Measurements from ENCODE around the gene SCYL2. TPM values are rescaled to one million over a fixed set of nuclear protein-coding genes. Genes with fewer than 3 reads are reported as not detected.

Gene SCYL2
- total and polyA plus RNA-seq, 2 of the 13 experiments (the other 11 are each of a cell fraction or from before 2014, with no cell fraction given): 11.4 to 28.8 TPM

DNA sequence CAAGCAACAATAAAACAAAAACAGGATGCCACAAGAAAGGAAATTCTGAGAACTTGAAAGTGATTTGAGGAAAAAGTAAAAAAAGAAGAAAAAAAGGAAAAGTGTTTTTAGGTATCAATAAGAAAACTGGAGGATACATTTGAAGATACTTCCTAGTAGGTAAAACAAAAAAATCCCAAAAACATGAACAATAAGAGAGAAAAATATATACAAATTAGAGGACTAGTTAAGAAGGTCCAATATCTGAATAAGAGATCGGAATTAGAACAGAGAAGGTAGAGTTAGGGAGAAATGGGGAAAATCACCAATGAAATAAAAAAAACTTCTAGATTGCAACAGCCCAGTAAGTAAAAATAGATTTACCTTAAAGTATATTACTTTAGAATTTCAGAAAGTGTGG lies 8.8 kb upstream of the SCYL2 start:
- peaks cover 0 to 1% of the 10 kb centered on the region in 2 experiments; a peak in 1 of 5 replicates for H3K36me3 ChIP-seq (replicated peaks in 1 of 2; ENCODE audit: control insufficient read depth in 1 of 2, insufficient read depth in 2 of 2, low read length in 2 of 2)
- H3K9ac ChIP-seq (ENCODE audit: insufficient read depth, low read depth, low read length): no peak overlapping the region
- CTCF ChIA-PET (ENCODE audit: low intra/inter-chr PET ratio, low total read pairs): no interaction called here
- H3K27ac ChIP-seq (ENCODE audit: extremely low read length, insufficient read depth, low read length): no peak overlapping the region
- no peaks in the 10 kb centered on the region for H3K9me3 ChIP-seq (ENCODE audit: low read length)
- peaks cover 11% of the 10 kb centered on the region for H3K4me1 ChIP-seq (ENCODE audit: insufficient read depth, low read length)
- ATAC-seq (no peak), DNase-seq (ENCODE audit: low spot score) (no peak), FAIRE-seq (no peak)
- H3K27me3 ChIP-seq (ENCODE audit: control insufficient read depth in 1 of 2, insufficient read depth in 2 of 2, low read length in 2 of 2): no peaks in the 10 kb centered on the region
- H3K4me3 ChIP-seq (replicated peaks in 1 of 3; ENCODE audit: insufficient read depth in 1 of 3, low read depth in 2 of 3, low read length in 3 of 3): no peak overlapping the region
- POLR2A ChIA-PET: no interaction called here
- WGBS (ENCODE audit: low lambda C conversion rate): 95% methylated on average over 1 of the region's 1 CpG
- H4K20me1 ChIP-seq (ENCODE audit: insufficient read depth, low read length): no peaks in the 10 kb centered on the region
- BruUV-seq (replicated peaks): no TSS peak
- intact Hi-C loops (cut with micrococcal nuclease; ENCODE audit: unreplicated experiment): no loop called here
- no peak overlapping the region for H2AFZ ChIP-seq (ENCODE audit: low read length)
- in situ Hi-C loops (cut with HindIII; ENCODE audit: extremely low pct_ligation_motif_present, low pct_unique_long_range_greater_than_20kb): no loop called here
- H3K79me2 ChIP-seq (ENCODE audit: insufficient read depth, low read length): no peaks in the 10 kb centered on the region
- no peak for TF ChIP-seq MBNL3 (CRISPR knock-in tag; conservative IDR thresholded peaks at IDR 0.05)
- no peak for TF ChIP-seq MED13 (CRISPR knock-in tag; IDR thresholded peaks at IDR 0.05)
- TF ChIP-seq PHF20 (CRISPR knock-in tag; IDR thresholded peaks at IDR 0.05): no peak
- no peak for TF ChIP-seq ADNP (CRISPR knock-in tag; IDR thresholded peaks at IDR 0.05)
- TF ChIP-seq, protein P1, sequence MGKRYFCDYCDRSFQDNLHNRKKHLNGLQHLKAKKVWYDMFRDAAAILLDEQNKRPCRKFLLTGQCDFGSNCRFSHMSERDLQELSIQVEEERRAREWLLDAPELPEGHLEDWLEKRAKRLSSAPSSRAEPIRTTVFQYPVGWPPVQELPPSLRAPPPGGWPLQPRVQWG (CRISPR knock-in tag; IDR thresholded peaks at IDR 0.05; ENCODE audit: borderline replicate concordance, low read depth): no peak
- no peak overlapping the region for H3K4me2 ChIP-seq (ENCODE audit: low read depth, low read length)

DNA sequence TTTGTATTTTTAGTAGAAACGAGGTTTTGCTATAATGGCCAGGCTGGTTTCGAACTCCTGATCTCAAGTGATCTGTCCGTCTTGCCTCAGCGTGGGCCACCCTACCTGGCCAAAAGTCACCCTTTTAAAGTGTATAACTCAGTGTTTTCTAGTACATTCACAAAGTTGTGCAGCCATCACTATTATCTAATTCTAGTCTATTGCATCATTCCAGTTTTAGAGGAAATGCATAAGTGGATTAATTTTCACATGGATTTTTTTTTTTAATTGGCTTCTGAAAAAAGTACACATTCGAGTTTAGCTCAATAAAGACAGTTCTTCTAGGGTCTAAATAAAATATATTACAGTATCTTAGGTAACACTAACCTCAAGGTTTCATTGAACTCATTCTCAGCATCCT lies 3.8 kb upstream of the SCYL2 start:
- 86% methylated on average over 5 of the region's 5 CpGs for WGBS (ENCODE audit: low lambda C conversion rate)
- no peak overlapping the region for H3K4me3 ChIP-seq (replicated peaks in 1 of 3; ENCODE audit: insufficient read depth in 1 of 3, low read depth in 2 of 3, low read length in 3 of 3)
- H3K27ac ChIP-seq (ENCODE audit: extremely low read length, insufficient read depth, low read length): no peak overlapping the region
- FAIRE-seq (no peak), ATAC-seq (no peak), DNase-seq (ENCODE audit: low spot score) (no peak)
- H3K27me3 ChIP-seq (ENCODE audit: control insufficient read depth in 1 of 2, insufficient read depth in 2 of 2, low read length in 2 of 2): no peaks in the 10 kb centered on the region; a peak in 1 of 5 replicates
- in situ Hi-C loops (cut with HindIII; ENCODE audit: extremely low pct_ligation_motif_present, low pct_unique_long_range_greater_than_20kb) (no loop called here), intact Hi-C loops (cut with micrococcal nuclease; ENCODE audit: unreplicated experiment) (no loop called here)
- H4K20me1 ChIP-seq (ENCODE audit: insufficient read depth, low read length): no peaks in the 10 kb centered on the region
- no peak overlapping the region for H3K9ac ChIP-seq (ENCODE audit: insufficient read depth, low read depth, low read length)
- TF ChIP-seq ATF7 (IDR thresholded peaks at IDR 0.05) (0 out of 2 replicates have a peak, but pooled peaks have one; percentile 26), ATF7 (CRISPR knock-in tag; IDR thresholded peaks at IDR 0.05) (no peak), ZNF235 (CRISPR knock-in tag; IDR thresholded peaks at IDR 0.05; ENCODE audit: borderline replicate concordance) (no peak), SOX6 (IDR thresholded peaks at IDR 0.05) (no peak), SOX6 (CRISPR knock-in tag; IDR thresholded peaks at IDR 0.05) (no peak), HNF4A (CRISPR knock-in tag; IDR thresholded peaks at IDR 0.05) (no peak), AKAP8 (CRISPR knock-in tag; IDR thresholded peaks at IDR 0.05) (no peak)
- CTCF ChIA-PET (ENCODE audit: low intra/inter-chr PET ratio, low total read pairs): no interaction called here
- peaks cover 0 to 1% of the 10 kb centered on the region in 2 experiments; a peak in 1 of 5 replicates for H3K36me3 ChIP-seq (replicated peaks in 1 of 2; ENCODE audit: control insufficient read depth in 1 of 2, insufficient read depth in 2 of 2, low read length in 2 of 2)
- no peaks in the 10 kb centered on the region for H3K9me3 ChIP-seq (ENCODE audit: low read length)
- peaks cover 10% of the 10 kb centered on the region for H3K79me2 ChIP-seq (ENCODE audit: insufficient read depth, low read length)
- BruUV-seq (replicated peaks): no TSS peak
- no peak overlapping the region for H3K4me2 ChIP-seq (ENCODE audit: low read depth, low read length)
- H2AFZ ChIP-seq (ENCODE audit: low read length): no peak overlapping the region
- peaks cover 7% of the 10 kb centered on the region for H3K4me1 ChIP-seq (ENCODE audit: insufficient read depth, low read length)
- POLR2A ChIA-PET: no interaction called here

Data from HepG2 (cell line).